22Rv1 (cell line): ENCODE results near the gene ABCC6.
"Not testable (repeated sequence)": the region's sequence is repeated elsewhere in the genome, so short reads cannot be mapped to it uniquely, and the experiment has no call there.

Experiments
- ZFX ChIP-seq: fragments of 450-650 bp; IDR thresholded peaks from 2 replicates; pipeline ENCODE4 v1.6.1; 2017; ENCODE audit warnings: antibody characterized with exemption, borderline replicate concordance
- TF ChIP-seq, protein P1 (sequence below): fragments of 450-650 bp; IDR thresholded peaks from 2 replicates; pipeline ENCODE4 v1.5.1; 2017; ENCODE audit warnings: mild to moderate bottlenecking

- TF ChIP-seq, protein P1, sequence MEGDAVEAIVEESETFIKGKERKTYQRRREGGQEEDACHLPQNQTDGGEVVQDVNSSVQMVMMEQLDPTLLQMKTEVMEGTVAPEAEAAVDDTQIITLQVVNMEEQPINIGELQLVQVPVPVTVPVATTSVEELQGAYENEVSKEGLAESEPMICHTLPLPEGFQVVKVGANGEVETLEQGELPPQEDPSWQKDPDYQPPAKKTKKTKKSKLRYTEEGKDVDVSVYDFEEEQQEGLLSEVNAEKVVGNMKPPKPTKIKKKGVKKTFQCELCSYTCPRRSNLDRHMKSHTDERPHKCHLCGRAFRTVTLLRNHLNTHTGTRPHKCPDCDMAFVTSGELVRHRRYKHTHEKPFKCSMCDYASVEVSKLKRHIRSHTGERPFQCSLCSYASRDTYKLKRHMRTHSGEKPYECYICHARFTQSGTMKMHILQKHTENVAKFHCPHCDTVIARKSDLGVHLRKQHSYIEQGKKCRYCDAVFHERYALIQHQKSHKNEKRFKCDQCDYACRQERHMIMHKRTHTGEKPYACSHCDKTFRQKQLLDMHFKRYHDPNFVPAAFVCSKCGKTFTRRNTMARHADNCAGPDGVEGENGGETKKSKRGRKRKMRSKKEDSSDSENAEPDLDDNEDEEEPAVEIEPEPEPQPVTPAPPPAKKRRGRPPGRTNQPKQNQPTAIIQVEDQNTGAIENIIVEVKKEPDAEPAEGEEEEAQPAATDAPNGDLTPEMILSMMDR = not testable (repeated sequence)
- not testable (repeated sequence) for TF ChIP-seq ZFX
Measured at GRCh38 chr16:16265044-16265443, 41.8 kb upstream of the ABCC6 start.
